ENCODE results near the gene IGSF3.

IGSF3 gene

DNA sequence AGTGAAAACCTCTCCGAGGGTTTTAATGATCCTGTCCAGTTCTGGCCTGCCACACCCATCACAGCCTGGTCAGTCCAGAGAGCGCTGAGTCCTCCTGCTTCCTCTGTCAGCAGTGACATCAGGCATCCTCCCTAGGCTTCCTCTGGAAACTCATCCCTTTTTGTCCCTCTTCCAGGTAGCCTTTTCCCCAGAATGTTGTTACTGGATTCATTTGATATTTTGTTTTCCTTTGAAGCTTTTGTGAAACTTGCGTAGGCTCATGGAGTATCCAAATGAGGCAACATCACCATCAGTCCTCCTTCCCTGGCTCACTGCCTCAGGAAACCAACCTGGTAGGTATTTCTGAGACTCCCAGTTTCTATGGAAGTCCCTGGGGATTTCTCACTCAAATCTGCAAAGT, 27.0 kb upstream of the IGSF3 start:
- Histone ChIP-seq H3K9me3 (replicated peaks; ENCODE audit: insufficient read depth, low read length) (no peaks in the 10 kb centered on the region), H3K4me3 (ENCODE audit: low read length) (no peak overlapping the region), H4K20me1 (ENCODE audit: insufficient read depth, low read length) (no peaks in the 10 kb centered on the region), H3K27me3 (replicated peaks; ENCODE audit: insufficient read depth, low read length) (no peaks in the 10 kb centered on the region), H3K9me2 (replicated peaks; ENCODE audit: insufficient read depth, low read length) (no peaks in the 10 kb centered on the region), H2AFZ (ENCODE audit: low read length) (no peak overlapping the region), H3K79me2 (ENCODE audit: low read length) (no peaks in the 10 kb centered on the region), H3K36me3 (replicated peaks; ENCODE audit: insufficient read depth, low read length) (no peaks in the 10 kb centered on the region), H3K9ac (ENCODE audit: low read length) (no peak overlapping the region), H3K4me2 (ENCODE audit: low read depth, low read length) (no peak overlapping the region), H3K4me1 (ENCODE audit: low read length) (no peaks in the 10 kb centered on the region), H3F3A (ENCODE audit: insufficient read depth, low read length) (no peaks in the 10 kb centered on the region), H3K27ac (ENCODE audit: low read length) (no peak overlapping the region)
- TF ChIP-seq EZH2 (optimal IDR thresholded peaks at IDR 0.05; ENCODE audit: low read depth, low read length) (no peak), EZH2phosphoT487 (IDR thresholded peaks at IDR 0.05; ENCODE audit: low read length) (no peak)
- TF ChIP-seq, protein P1, sequence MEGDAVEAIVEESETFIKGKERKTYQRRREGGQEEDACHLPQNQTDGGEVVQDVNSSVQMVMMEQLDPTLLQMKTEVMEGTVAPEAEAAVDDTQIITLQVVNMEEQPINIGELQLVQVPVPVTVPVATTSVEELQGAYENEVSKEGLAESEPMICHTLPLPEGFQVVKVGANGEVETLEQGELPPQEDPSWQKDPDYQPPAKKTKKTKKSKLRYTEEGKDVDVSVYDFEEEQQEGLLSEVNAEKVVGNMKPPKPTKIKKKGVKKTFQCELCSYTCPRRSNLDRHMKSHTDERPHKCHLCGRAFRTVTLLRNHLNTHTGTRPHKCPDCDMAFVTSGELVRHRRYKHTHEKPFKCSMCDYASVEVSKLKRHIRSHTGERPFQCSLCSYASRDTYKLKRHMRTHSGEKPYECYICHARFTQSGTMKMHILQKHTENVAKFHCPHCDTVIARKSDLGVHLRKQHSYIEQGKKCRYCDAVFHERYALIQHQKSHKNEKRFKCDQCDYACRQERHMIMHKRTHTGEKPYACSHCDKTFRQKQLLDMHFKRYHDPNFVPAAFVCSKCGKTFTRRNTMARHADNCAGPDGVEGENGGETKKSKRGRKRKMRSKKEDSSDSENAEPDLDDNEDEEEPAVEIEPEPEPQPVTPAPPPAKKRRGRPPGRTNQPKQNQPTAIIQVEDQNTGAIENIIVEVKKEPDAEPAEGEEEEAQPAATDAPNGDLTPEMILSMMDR (IDR thresholded peaks at IDR 0.05; ENCODE audit: low read length): no peak
- DNase-seq: no peak

DNA sequence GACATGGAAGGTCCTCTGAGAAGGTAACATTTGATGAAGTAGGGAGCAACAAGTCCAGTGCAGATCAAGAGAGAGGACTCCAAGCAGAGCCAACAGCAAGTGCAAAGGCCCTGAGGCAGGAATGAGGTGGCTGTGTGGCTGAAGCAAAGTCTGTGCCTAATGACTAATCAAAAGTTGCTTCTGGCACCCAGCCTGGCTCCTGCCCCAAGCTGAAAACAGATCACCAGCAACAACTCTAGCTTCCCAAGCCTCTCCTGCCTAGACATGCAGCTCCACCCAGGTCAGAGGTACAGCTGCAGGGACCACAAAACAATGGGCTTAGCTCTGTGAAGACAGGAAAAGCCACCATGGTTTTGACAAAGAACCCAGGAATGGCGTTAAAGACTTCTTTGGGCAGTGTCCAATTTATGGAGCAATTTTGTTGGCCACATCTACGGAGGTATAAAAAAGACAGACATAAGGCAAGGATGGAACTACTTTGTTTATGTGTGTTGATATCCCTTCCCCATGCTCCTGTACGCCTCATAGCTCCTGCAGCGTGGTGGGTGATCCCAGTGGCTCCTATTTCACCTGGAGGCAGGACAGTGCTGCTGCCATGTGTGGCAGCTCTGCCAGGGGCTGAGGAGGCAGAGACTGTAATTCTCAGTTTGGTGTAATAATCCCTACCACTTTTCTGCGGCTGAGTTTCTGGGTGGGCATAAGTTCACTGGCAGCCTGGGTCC, 26.4 kb upstream of the IGSF3 start:
- no peak for DNase-seq
- H3K27ac ChIP-seq (ENCODE audit: low read length): no peak overlapping the region
- H3K4me1 ChIP-seq (ENCODE audit: low read length): no peaks in the 10 kb centered on the region
- no peaks in the 10 kb centered on the region for H3K27me3 ChIP-seq (replicated peaks; ENCODE audit: insufficient read depth, low read length)
- no peaks in the 10 kb centered on the region for H3K9me3 ChIP-seq (replicated peaks; ENCODE audit: insufficient read depth, low read length)
- no peak overlapping the region for H2AFZ ChIP-seq (ENCODE audit: low read length)
- H3K4me3 ChIP-seq (ENCODE audit: low read length): no peak overlapping the region
- no peaks in the 10 kb centered on the region for H3K36me3 ChIP-seq (replicated peaks; ENCODE audit: insufficient read depth, low read length)
- H3K4me2 ChIP-seq (ENCODE audit: low read depth, low read length): no peak overlapping the region
- no peaks in the 10 kb centered on the region for H3K79me2 ChIP-seq (ENCODE audit: low read length)
- no peaks in the 10 kb centered on the region for H4K20me1 ChIP-seq (ENCODE audit: insufficient read depth, low read length)
- no peak overlapping the region for H3K9ac ChIP-seq (ENCODE audit: low read length)
- no peaks in the 10 kb centered on the region for H3K9me2 ChIP-seq (replicated peaks; ENCODE audit: insufficient read depth, low read length)
- H3F3A ChIP-seq (ENCODE audit: insufficient read depth, low read length): no peaks in the 10 kb centered on the region
- TF ChIP-seq EZH2phosphoT487 (IDR thresholded peaks at IDR 0.05; ENCODE audit: low read length) (no peak), EZH2 (optimal IDR thresholded peaks at IDR 0.05; ENCODE audit: low read depth, low read length) (no peak)
- TF ChIP-seq, protein P1 (IDR thresholded peaks at IDR 0.05; ENCODE audit: low read length): no peak

DNA sequence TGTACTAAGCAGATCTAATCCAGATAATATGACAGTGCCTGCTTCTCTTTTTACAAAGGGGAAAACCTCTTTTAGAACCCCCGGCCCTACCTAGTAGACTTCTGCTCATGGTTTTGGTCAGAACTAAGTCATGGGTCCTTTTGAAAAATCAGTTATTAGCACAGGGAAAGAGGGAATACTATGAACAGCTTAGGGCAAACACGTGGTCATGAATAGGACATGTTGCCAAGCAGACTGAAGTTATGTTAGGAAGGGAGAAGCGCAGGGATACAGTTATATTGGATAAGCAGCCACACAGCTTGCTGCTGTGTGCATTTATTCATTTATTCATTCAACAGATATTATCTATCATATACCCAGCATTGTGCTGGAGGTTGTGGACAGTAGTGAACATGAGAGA, 25.3 kb upstream of the IGSF3 start:
- H4K20me1 ChIP-seq (ENCODE audit: insufficient read depth, low read length): no peaks in the 10 kb centered on the region
- no peak overlapping the region for H3K4me3 ChIP-seq (ENCODE audit: low read length)
- H3K4me1 ChIP-seq (ENCODE audit: low read length): no peaks in the 10 kb centered on the region
- no peaks in the 10 kb centered on the region for H3K9me2 ChIP-seq (replicated peaks; ENCODE audit: insufficient read depth, low read length)
- H3K4me2 ChIP-seq (ENCODE audit: low read depth, low read length): no peak overlapping the region
- no peaks in the 10 kb centered on the region for H3K36me3 ChIP-seq (replicated peaks; ENCODE audit: insufficient read depth, low read length)
- no peak overlapping the region for H2AFZ ChIP-seq (ENCODE audit: low read length)
- H3K79me2 ChIP-seq (ENCODE audit: low read length): no peaks in the 10 kb centered on the region
- no peaks in the 10 kb centered on the region for H3K9me3 ChIP-seq (replicated peaks; ENCODE audit: insufficient read depth, low read length)
- no peak overlapping the region for H3K9ac ChIP-seq (ENCODE audit: low read length)
- H3F3A ChIP-seq (ENCODE audit: insufficient read depth, low read length): no peaks in the 10 kb centered on the region
- DNase-seq: no peak
- TF ChIP-seq EZH2 (optimal IDR thresholded peaks at IDR 0.05; ENCODE audit: low read depth, low read length) (no peak), EZH2phosphoT487 (IDR thresholded peaks at IDR 0.05; ENCODE audit: low read length) (no peak)
- TF ChIP-seq, protein P1 (IDR thresholded peaks at IDR 0.05; ENCODE audit: low read length): no peak
- no peak overlapping the region for H3K27ac ChIP-seq (ENCODE audit: low read length)
- no peaks in the 10 kb centered on the region for H3K27me3 ChIP-seq (replicated peaks; ENCODE audit: insufficient read depth, low read length)

Measured in MM.1S (cell line).